NCI-H82 treated with DMSO at 0.1 percent for 48 hours (cell line): ENCODE measurements around the gene TMED6.

Experiments used
- DNase-seq: peaks from one replicate; lab custom pipeline; 2025; ENCODE audit not compliant: unreplicated experiment; lab: John Stamatoyannopoulos, UW

Gene TMED6

GRCh38 chr16:69324585-69325253 is 26.9 kb downstream of the TMED6 start:
- no peak for DNase-seq

GRCh38 chr16:69324013-69324531 is 27.5 kb downstream of the TMED6 start:
- no peak for DNase-seq

GRCh38 chr16:69323415-69323814 is 28.2 kb downstream of the TMED6 start:
- DNase-seq, result no peak

- no peak for DNase-seq
These were observed 29.2 kb downstream of the TMED6 start for GRCh38 chr16:69322343-69322742.

- no peak for DNase-seq
These were observed 30.5 kb downstream of the TMED6 start for GRCh38 chr16:69321080-69321479.

- no peak for DNase-seq
These were observed 30.9 kb downstream of the TMED6 start for GRCh38 chr16:69320740-69321073.

GRCh38 chr16:69319826-69320739 is 31.5 kb downstream of the TMED6 start:
- DNase-seq, result no peak

- DNase-seq, result no peak
These were observed 32.2 kb downstream of the TMED6 start for GRCh38 chr16:69319381-69319780.

- no peak for DNase-seq
These were observed 32.7 kb downstream of the TMED6 start for GRCh38 chr16:69318911-69319289.

- no peak for DNase-seq
These were observed 33.2 kb downstream of the TMED6 start for GRCh38 chr16:69318177-69318910.

- DNase-seq, result no peak
These were observed 35.0 kb downstream of the TMED6 start for GRCh38 chr16:69316595-69317034.

- no peak for DNase-seq
These were observed 35.9 kb downstream of the TMED6 start for GRCh38 chr16:69315486-69316311.

- DNase-seq, result no peak
These were observed 37.1 kb downstream of the TMED6 start for GRCh38 chr16:69314534-69314933.

GRCh38 chr16:69313469-69313868 is 38.1 kb downstream of the TMED6 start:
- no peak for DNase-seq

- no peak for DNase-seq
These were observed 39.8 kb downstream of the TMED6 start for GRCh38 chr16:69311533-69312387.

GRCh38 chr16:69310653-69311532 is 40.7 kb downstream of the TMED6 start, which contains the start of gene VPS4A:
VPS4A (plus strand) TSS chr16:69311350; CDS start chr16:69311512, 162 bp downstream.
- DNase-seq, result peak; percentile 85

- DNase-seq, result no peak
These were observed 42.3 kb downstream of the TMED6 start for GRCh38 chr16:69309316-69309715.

GRCh38 chr16:69307856-69308255 is 43.7 kb downstream of the TMED6 start:
- no peak for DNase-seq

- no peak for DNase-seq
These were observed 44.5 kb downstream of the TMED6 start for GRCh38 chr16:69307091-69307490.
